CD4-positive, alpha-beta T cell treated with Interleukin-10 for 1 hour (primary cell): Measurements from ENCODE around the gene TMTC4.
A peak's percentile ranks its signal among the peaks of the same experiment; 100 is the strongest.

ENCODE experiments used
- DNase-seq: peaks from one replicate; pipeline ENCODE4 v3.0.0-alpha.2; 2020

Gene TMTC4

GRCh38 chr13:100665403-100665802 lies 9.2 kb downstream of the TMTC4 start:
- DNase-seq = no peak

- no peak for DNase-seq
These were observed 10.3 kb downstream of the TMTC4 start for GRCh38 chr13:100664171-100664900.

GRCh38 chr13:100662468-100663211 lies 12.0 kb downstream of the TMTC4 start:
- no peak for DNase-seq

DNA sequence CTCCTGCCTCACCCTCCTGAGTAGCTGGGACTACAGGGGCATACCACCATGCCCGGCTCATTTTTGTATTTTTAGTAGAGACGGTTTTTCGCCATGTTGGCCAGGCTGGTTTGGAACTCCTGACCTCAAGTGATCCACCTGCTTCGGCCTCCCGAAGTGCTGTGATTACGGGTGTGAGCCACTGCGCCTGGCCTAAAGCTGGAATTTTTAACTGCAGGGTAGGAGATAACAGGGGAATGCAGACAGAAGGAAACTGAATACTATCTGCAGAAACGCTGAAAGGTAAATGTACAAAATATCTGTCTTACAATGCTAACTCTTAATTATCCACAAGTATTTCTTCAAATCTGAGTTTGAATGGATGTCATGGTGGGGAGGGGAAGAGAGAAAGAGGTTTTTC lies 13.8 kb downstream of the TMTC4 start:
- no peak for DNase-seq

- DNase-seq = no peak
These were observed 15.0 kb downstream of the TMTC4 start for GRCh38 chr13:100659578-100659977.

- peak; percentile 13 for DNase-seq
These were observed 16.2 kb downstream of the TMTC4 start for GRCh38 chr13:100658363-100658762.

GRCh38 chr13:100657881-100658315 lies 16.7 kb downstream of the TMTC4 start:
- DNase-seq = no peak

DNA sequence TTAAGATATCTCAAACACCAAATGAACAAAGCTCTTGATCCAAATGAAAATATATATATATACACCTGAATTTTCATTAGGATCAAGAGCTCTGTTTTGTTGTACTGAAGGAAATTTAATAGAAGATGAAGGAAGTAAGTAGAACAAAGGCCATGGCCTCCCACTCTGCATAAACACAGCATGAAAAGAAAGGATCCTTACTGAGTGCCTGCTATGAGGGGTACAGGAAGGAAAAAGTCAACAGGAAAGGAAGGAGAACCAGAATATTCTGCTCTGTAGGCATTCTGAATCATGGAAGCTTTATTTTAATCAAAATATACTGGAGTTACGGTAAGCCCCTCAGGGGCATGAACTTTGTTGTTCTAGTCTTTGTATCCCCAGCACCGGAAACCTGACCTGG lies 22.1 kb downstream of the TMTC4 start:
- DNase-seq = no peak

DNA sequence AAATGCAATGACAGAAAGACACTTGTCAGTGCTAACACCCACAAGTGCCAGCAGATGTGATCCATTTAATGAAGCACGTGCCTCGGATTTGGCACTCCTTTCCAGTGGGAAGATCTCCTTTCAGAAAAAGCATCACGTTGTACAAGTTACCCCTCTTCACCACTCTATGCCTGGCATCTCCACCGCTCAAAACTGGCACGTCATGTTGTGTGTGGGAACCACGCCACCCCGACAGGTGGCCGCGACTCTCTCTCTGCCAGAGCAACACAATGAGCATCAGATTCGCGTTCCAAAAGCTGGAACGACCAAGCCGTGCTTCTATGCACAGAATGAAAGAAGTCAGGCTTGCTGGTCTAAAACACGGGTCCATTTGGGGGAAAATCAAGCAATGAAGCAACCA lies 24.3 kb downstream of the TMTC4 start:
- DNase-seq = no peak

GRCh38 chr13:100648354-100648753 lies 26.2 kb downstream of the TMTC4 start:
- DNase-seq = no peak

DNA sequence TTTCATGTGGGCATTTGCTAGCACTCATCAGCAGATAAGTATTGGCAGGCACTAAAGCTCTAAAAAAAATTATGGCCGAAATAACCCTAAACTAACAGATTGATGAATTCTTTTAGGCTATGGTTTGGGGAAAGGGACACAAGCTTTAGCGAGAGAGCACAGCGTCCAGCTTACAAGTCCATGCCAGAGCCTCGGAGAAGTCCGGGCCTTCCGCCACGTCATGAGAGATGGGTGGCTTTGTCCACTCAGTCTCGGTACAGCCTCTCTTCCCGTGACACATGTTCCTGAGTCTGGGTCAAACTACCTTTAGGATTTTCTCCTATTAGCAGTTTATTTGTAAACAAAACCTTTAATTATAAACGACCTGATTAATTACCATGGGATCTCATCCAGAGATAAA lies 27.7 kb downstream of the TMTC4 start:
- no peak for DNase-seq

- DNase-seq = peak; percentile 10
These were observed 28.4 kb downstream of the TMTC4 start for GRCh38 chr13:100646030-100646673.

- no peak for DNase-seq
These were observed 29.2 kb downstream of the TMTC4 start for GRCh38 chr13:100645382-100645781.

- no peak for DNase-seq
These were observed 30.2 kb downstream of the TMTC4 start for GRCh38 chr13:100644371-100644770.

- no peak for DNase-seq
These were observed 36.8 kb downstream of the TMTC4 start for GRCh38 chr13:100637796-100638195.

DNA sequence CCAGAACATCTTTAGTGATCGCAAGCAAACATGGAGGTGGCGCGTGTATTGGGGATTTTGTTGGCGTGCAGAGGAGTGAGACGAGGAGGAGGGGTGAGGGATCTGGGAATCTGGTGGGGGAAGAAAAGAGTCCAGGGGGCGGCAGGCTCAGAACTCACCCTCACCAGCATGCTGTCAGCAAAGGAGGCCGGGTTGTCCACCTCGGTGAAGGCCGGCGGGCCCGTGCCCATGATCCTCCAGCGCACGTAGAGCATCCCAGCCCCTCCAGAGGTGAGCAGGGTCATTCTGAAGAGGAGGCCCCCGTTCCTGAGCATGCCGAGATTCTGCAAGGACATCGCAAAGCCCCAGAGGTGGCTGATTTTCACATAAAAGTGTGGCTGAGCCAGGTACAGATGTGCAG lies 37.2 kb downstream of the TMTC4 start:
- no peak for DNase-seq

DNA sequence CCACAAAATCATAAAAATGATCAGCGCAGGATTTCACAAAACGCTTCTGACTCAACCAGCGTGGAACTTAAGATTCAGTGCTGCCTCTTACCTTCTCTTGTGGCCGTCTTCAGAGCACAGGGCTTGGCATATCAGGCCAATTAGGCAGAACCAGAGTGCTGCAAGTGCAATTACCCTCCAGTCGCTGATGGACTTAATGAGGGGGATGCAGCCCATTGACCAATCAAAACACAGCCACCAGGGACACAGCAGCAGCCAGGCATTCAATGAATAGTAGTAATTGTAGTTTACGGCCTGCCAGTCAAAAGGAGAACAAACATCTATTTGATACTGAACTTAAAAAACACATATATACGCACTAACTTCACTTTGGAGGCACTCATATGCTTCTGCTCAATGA lies 38.2 kb downstream of the TMTC4 start:
- no peak for DNase-seq

- DNase-seq = no peak
These were observed 38.6 kb downstream of the TMTC4 start for GRCh38 chr13:100636004-100636403.

DNA sequence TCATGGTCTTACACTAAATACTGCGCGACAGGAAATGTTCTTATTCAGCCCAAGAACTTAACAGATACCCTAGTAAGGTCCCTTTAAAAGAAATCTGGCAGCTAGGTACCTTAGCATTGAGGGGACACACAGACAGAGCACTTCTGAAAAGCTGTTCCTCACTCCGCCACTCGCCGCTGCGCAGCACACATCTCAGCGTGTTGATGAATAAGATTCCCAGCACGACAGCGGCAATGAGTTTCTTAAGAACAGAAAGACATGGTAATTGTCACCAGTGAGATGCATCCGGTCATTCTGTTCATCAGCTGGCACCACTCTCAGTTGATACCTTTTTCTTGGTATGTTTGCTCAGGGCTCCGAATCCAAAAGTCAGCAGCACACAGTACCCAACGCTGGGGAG lies 39.9 kb downstream of the TMTC4 start:
- DNase-seq = no peak

DNA sequence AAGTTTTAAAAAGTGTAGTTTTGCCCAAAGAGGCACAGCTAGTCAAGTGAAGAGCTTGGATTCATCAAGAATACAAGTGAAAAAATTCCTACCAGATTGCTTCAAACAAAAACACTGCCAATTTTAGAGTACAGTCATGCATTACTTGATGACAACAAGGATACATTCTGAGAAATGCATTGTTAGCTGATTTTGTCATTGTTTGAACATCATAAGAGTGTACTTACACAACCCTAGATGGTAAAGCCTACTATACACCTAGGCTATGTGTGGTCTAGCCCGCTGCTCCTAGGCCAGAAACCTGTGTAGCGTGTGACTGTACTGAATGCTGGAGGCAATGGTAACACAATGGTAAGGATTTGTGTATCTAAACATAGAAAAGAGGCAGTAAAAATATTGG lies 41.1 kb downstream of the TMTC4 start:
- DNase-seq = no peak

DNA sequence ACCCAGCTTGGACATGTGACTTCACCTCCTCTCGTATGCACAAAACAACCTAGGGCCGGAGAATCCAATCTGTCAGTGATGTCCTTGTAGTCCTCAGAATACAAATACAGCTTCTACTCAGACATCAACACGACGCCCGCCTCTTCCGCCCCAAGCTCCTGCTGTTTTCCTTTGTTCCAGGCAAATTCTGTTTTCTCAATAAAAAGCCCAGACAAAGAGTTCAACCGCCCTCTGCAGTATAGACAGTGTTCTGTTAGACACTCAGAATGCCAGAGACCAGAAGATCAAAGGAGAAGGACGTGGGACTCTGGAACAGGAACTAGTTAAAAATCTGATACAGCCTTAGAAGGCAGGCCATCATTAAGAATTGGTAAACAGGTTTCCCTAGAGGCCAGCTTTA lies 44.0 kb downstream of the TMTC4 start:
- no peak for DNase-seq

- DNase-seq = no peak
These were observed 47.5 kb downstream of the TMTC4 start for GRCh38 chr13:100627120-100627519.

DNA sequence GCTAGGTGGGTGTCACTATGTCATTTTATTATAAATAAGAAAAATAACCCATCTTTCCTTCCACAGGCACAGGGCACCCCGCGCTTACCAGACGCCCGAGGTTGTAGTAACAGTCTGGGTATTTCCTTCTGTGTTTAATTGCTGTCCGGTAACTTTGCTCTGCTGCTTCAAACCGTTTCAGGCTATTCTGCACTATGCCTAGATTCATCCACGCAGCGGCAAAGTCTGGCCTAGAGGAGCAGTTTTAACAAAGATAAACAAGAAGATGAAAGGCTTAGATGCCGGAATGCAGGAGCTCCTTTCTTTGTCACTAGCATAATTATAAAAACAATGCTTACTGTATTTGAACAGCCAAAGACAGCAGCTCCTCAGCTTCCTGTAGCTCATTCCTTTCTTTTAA lies 49.1 kb downstream of the TMTC4 start:
- no peak for DNase-seq

GRCh38 chr13:100620792-100621191 lies 53.8 kb downstream of the TMTC4 start:
- DNase-seq = no peak
